SU-DHL-6 (cell line): ENCODE data around the gene SRRM4.

Source experiments
- H2AFZ ChIP-seq: fragments of 200-600 bp; sonication (generic); 2 replicates; pipeline ENCODE4 v1.6.1; 2014; ENCODE audit warnings: low read depth, mild to moderate bottlenecking, moderate library complexity, mixed read lengths, antibody characterized with exemption, low read length; ENCODE audit not compliant: severe bottlenecking
- H3F3A ChIP-seq: fragments of 200-600 bp; shearing (Covaris generic); 2 replicates; pipeline ENCODE4 v1.6.0; 2016; ENCODE audit warnings: antibody characterized with exemption, mild to moderate bottlenecking; ENCODE audit not compliant: insufficient read depth
- H3K27ac ChIP-seq: fragments of 200-600 bp; sonication (generic); 2 replicates; pipeline ENCODE4 v1.5.1; 2016; ENCODE audit warnings: low read depth, mild to moderate bottlenecking, low read length, moderate library complexity, mixed read lengths
- H3K27me3 ChIP-seq: fragments of 200-600 bp; sonication (generic), shearing (Covaris generic); 2 replicates; pipeline ENCODE4 v1.6.0; 2014; ENCODE audit warnings: mild to moderate bottlenecking, low read length
- H3K36me3 ChIP-seq: fragments of 200-600 bp; sonication (generic); 2 replicates; pipeline ENCODE4 v1.6.1; 2014; ENCODE audit warnings: mild to moderate bottlenecking, low read length, mixed read lengths
- H3K4me2 ChIP-seq: fragments of 300-600, 200-600 bp; shearing (Covaris generic), sonication (generic); 2 replicates; pipeline ENCODE4 v1.6.0; 2014; ENCODE audit warnings: low read length, low read depth, mild to moderate bottlenecking; ENCODE audit not compliant: poor library complexity, severe bottlenecking
- H3K4me3 ChIP-seq: fragments of 200-600 bp; sonication (generic); 2 replicates; pipeline ENCODE4 v1.5.1; 2014; ENCODE audit warnings: antibody characterized with exemption, low read length, mild to moderate bottlenecking, mixed read lengths; ENCODE audit not compliant: insufficient read depth, poor library complexity, severe bottlenecking
- H3K79me2 ChIP-seq: fragments of 200-600 bp; sonication (generic); 2 replicates; pipeline ENCODE4 v1.6.1; 2014; ENCODE audit warnings: mild to moderate bottlenecking, low read length, moderate library complexity; ENCODE audit not compliant: insufficient read depth
- H3K9ac ChIP-seq: fragments of 200-600 bp; sonication (generic); 2 replicates; pipeline ENCODE4 v1.7.0; 2014; ENCODE audit warnings: mild to moderate bottlenecking, low read length
- H3K9me2 ChIP-seq: fragments of 200-600 bp; sonication (generic); replicated peaks from 2 replicates; pipeline ENCODE4 v1.6.1; 2014; ENCODE audit warnings: low read length; ENCODE audit not compliant: insufficient read depth
- H3K9me3 ChIP-seq: fragments of 200-600 bp; sonication (generic); 2 replicates; pipeline ENCODE4 v1.6.1; 2014; ENCODE audit warnings: low read length, mixed read lengths; ENCODE audit not compliant: insufficient read depth
- H4K20me1 ChIP-seq: fragments of 200-600 bp; sonication (generic); 2 replicates; pipeline ENCODE4 v1.6.1; 2014; ENCODE audit warnings: low read depth, mild to moderate bottlenecking, antibody characterized with exemption, low read length, moderate library complexity, mixed read lengths
- CTCF ChIP-seq: fragments of 200-600 bp; sonication (generic); IDR thresholded peaks from one replicate; pipeline ENCODE4 v1.5.1; 2017; ENCODE audit warnings: antibody characterized with exemption, mild to moderate bottlenecking, low read length, moderate library complexity; ENCODE audit not compliant: insufficient read depth, poor library complexity, severe bottlenecking
- EZH2phosphoT487 ChIP-seq: fragments of 200-600 bp; sonication (generic), shearing (Covaris generic); conservative IDR thresholded peaks from 2 replicates; pipeline ENCODE4 v1.6.1; 2018; ENCODE audit warnings: mild to moderate bottlenecking, antibody characterized with exemption, low read length, moderate library complexity, mixed read lengths

The SRRM4 gene

GRCh38 chr12:119136811-119137410 is 155.6 kb downstream of the SRRM4 start:
- Histone ChIP-seq H3K4me3 (no peak overlapping the region), H3K27me3 (0 out of 2 replicates have a peak, but pooled peaks cover 3% of the 10 kb centered on the region), H3K27ac (no peak overlapping the region), H3K9me3 (no peaks in the 10 kb centered on the region), H3K36me3 (no peaks in the 10 kb centered on the region), H2AFZ (no peak overlapping the region), H3K79me2 (no peaks in the 10 kb centered on the region), H3K9me2 (no peaks in the 10 kb centered on the region), H3K4me2 (no peak overlapping the region), H3F3A (no peaks in the 10 kb centered on the region), H4K20me1 (no peaks in the 10 kb centered on the region), H3K9ac (no peak overlapping the region)
- TF ChIP-seq CTCF: no peak
- no peak for TF ChIP-seq EZH2phosphoT487

GRCh38 chr12:119139448-119139847 is 158.1 kb downstream of the SRRM4 start:
- H3K9ac ChIP-seq: no peak overlapping the region
- H3K4me2 ChIP-seq: no peak overlapping the region
- H3K4me3 ChIP-seq: no peak overlapping the region
- H3K36me3 ChIP-seq: no peaks in the 10 kb centered on the region
- H3K79me2 ChIP-seq: no peaks in the 10 kb centered on the region
- H3K9me3 ChIP-seq: no peaks in the 10 kb centered on the region
- TF ChIP-seq CTCF (no peak), EZH2phosphoT487 (no peak)
- H3F3A ChIP-seq: no peaks in the 10 kb centered on the region
- no peak overlapping the region for H3K27ac ChIP-seq
- H3K27me3 ChIP-seq: 0 out of 2 replicates have a peak, but pooled peaks cover 3% of the 10 kb centered on the region
- H4K20me1 ChIP-seq: no peaks in the 10 kb centered on the region
- H3K9me2 ChIP-seq: no peaks in the 10 kb centered on the region
- no peak overlapping the region for H2AFZ ChIP-seq

GRCh38 chr12:119145367-119145766 is 164.0 kb downstream of the SRRM4 start:
- Histone ChIP-seq H3K36me3 (no peaks in the 10 kb centered on the region), H3K9me3 (no peaks in the 10 kb centered on the region), H3K27me3 (0 out of 2 replicates have a peak, but pooled peaks cover 2% of the 10 kb centered on the region), H3K4me2 (no peak overlapping the region), H2AFZ (no peak overlapping the region), H3K9me2 (no peaks in the 10 kb centered on the region), H3K4me3 (no peak overlapping the region), H3K27ac (no peak overlapping the region), H3F3A (no peaks in the 10 kb centered on the region), H3K9ac (no peak overlapping the region), H3K79me2 (no peaks in the 10 kb centered on the region), H4K20me1 (no peaks in the 10 kb centered on the region)
- TF ChIP-seq CTCF (no peak), EZH2phosphoT487 (no peak)
